Measurements from ENCODE around the gene COMMD1.

The COMMD1 gene

DNA sequence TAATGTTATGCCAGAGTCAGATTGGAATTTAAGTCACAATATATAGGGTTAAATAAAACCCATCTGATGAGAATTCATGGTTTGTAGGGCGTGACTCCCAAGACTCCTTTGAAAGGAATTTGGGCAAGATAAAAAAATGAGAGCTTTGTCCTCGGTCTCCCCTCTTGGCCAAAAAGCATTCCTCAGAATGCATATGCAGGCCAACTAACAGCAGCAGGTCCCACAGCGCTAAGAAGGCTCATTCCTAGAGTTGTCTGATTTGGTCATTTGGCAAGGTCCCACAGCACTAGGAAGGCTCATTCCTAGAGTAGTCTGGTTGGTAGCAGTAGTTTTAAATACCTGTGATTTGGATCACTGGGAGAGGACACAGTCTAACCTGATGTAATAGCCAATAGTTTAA is 184.2 kb downstream of the COMMD1 start:
- TF ChIP-seq, protein P1, sequence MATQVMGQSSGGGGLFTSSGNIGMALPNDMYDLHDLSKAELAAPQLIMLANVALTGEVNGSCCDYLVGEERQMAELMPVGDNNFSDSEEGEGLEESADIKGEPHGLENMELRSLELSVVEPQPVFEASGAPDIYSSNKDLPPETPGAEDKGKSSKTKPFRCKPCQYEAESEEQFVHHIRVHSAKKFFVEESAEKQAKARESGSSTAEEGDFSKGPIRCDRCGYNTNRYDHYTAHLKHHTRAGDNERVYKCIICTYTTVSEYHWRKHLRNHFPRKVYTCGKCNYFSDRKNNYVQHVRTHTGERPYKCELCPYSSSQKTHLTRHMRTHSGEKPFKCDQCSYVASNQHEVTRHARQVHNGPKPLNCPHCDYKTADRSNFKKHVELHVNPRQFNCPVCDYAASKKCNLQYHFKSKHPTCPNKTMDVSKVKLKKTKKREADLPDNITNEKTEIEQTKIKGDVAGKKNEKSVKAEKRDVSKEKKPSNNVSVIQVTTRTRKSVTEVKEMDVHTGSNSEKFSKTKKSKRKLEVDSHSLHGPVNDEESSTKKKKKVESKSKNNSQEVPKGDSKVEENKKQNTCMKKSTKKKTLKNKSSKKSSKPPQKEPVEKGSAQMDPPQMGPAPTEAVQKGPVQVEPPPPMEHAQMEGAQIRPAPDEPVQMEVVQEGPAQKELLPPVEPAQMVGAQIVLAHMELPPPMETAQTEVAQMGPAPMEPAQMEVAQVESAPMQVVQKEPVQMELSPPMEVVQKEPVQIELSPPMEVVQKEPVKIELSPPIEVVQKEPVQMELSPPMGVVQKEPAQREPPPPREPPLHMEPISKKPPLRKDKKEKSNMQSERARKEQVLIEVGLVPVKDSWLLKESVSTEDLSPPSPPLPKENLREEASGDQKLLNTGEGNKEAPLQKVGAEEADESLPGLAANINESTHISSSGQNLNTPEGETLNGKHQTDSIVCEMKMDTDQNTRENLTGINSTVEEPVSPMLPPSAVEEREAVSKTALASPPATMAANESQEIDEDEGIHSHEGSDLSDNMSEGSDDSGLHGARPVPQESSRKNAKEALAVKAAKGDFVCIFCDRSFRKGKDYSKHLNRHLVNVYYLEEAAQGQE (IDR thresholded peaks at IDR 0.05; ENCODE audit: insufficient read depth in 1 of 2, low read depth in 2 of 2, low read length in 2 of 2) = no peak
- TF ChIP-seq POLR2AphosphoS5 (IDR thresholded peaks at IDR 0.05; ENCODE audit: low read depth, low read length) (no peak), FOXP2 (optimal IDR thresholded peaks at IDR 0.05; ENCODE audit: borderline replicate concordance, extremely low read depth, extremely low read length, insufficient read depth) (no peak), SIN3A (IDR thresholded peaks at IDR 0.05; ENCODE audit: borderline replicate concordance, insufficient read depth, low read length) (no peak), TAF1 (IDR thresholded peaks at IDR 0.05; ENCODE audit: borderline replicate concordance, insufficient read depth, low read length) (no peak)

DNA sequence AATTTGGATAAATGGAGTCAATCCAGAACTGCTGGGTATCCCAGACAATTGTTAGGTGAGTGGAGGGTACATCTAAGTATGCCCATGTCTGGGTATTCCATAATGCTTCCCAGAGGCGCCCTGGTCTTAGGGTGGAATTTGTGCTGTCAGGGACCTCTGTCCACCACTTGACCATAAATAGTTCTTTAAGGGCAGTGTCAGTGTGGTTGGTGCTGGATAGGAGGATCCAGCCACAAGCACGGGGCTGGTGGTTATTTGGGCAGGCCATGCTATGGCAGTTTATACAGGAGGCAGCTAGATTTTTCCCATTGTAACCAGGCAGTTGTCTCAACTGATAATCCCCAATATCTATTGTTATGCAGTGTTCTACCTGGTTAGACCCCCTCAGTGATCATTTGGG is 186.0 kb downstream of the COMMD1 start:
- no peak for TF ChIP-seq SIN3A (IDR thresholded peaks at IDR 0.05; ENCODE audit: borderline replicate concordance, insufficient read depth, low read length)
- TF ChIP-seq FOXP2 (optimal IDR thresholded peaks at IDR 0.05; ENCODE audit: borderline replicate concordance, extremely low read depth, extremely low read length, insufficient read depth) = no peak
- TF ChIP-seq, protein P1 (IDR thresholded peaks at IDR 0.05; ENCODE audit: insufficient read depth in 1 of 2, low read depth in 2 of 2, low read length in 2 of 2) = no peak
- TF ChIP-seq POLR2AphosphoS5 (IDR thresholded peaks at IDR 0.05; ENCODE audit: low read depth, low read length) = no peak
- no peak for TF ChIP-seq TAF1 (IDR thresholded peaks at IDR 0.05; ENCODE audit: borderline replicate concordance, insufficient read depth, low read length)

DNA sequence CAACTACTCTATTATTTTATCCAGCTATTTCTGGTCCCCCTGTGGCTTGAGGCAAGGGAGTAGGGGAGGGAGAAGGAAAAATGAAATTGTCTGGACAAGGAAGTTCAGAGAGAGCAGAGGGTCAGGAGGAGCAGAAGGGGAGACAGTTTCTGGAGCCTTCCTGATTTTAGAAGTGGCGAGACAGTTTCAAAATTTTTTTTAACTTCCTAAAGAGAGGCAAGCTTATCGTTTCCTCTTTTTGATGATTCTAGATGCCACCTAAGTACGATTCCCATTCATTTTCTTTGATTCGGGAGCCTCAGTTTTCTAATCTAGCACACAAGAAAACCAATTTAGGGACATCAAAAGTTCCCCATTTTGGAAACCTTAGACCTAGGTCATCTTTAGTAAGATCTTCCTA is 193.6 kb downstream of the COMMD1 start:
- TF ChIP-seq POLR2AphosphoS5 (IDR thresholded peaks at IDR 0.05; ENCODE audit: low read depth, low read length) = no peak
- no peak for TF ChIP-seq SIN3A (IDR thresholded peaks at IDR 0.05; ENCODE audit: borderline replicate concordance, insufficient read depth, low read length)
- no peak for TF ChIP-seq FOXP2 (optimal IDR thresholded peaks at IDR 0.05; ENCODE audit: borderline replicate concordance, extremely low read depth, extremely low read length, insufficient read depth)
- TF ChIP-seq TAF1 (IDR thresholded peaks at IDR 0.05; ENCODE audit: borderline replicate concordance, insufficient read depth, low read length) = no peak
- TF ChIP-seq, protein P1 (IDR thresholded peaks at IDR 0.05; ENCODE audit: insufficient read depth in 1 of 2, low read depth in 2 of 2, low read length in 2 of 2) = no peak

GRCh38 chr2:62099523-62100175 is 194.2 kb downstream of the COMMD1 start:
- TF ChIP-seq TAF1 (IDR thresholded peaks at IDR 0.05; ENCODE audit: borderline replicate concordance, insufficient read depth, low read length) = no peak
- no peak for TF ChIP-seq FOXP2 (optimal IDR thresholded peaks at IDR 0.05; ENCODE audit: borderline replicate concordance, extremely low read depth, extremely low read length, insufficient read depth)
- TF ChIP-seq, protein P1 (IDR thresholded peaks at IDR 0.05; ENCODE audit: insufficient read depth in 1 of 2, low read depth in 2 of 2, low read length in 2 of 2) = no peak

- TF ChIP-seq SIN3A (IDR thresholded peaks at IDR 0.05; ENCODE audit: borderline replicate concordance, insufficient read depth, low read length) = no peak
- TF ChIP-seq POLR2AphosphoS5 (IDR thresholded peaks at IDR 0.05; ENCODE audit: low read depth, low read length) = no peak
- TF ChIP-seq, protein P1 (IDR thresholded peaks at IDR 0.05; ENCODE audit: insufficient read depth in 1 of 2, low read depth in 2 of 2, low read length in 2 of 2) = no peak
- no peak for TF ChIP-seq TAF1 (IDR thresholded peaks at IDR 0.05; ENCODE audit: borderline replicate concordance, insufficient read depth, low read length)
- no peak for TF ChIP-seq FOXP2 (optimal IDR thresholded peaks at IDR 0.05; ENCODE audit: borderline replicate concordance, extremely low read depth, extremely low read length, insufficient read depth)
Measured at GRCh38 chr2:62101886-62102285, 196.4 kb downstream of the COMMD1 start.
